GM12878 (cell line): ENCODE results near the gene PRSS12. TPM values are rescaled to one million over a fixed set of nuclear protein-coding genes. Genes with fewer than 3 reads are reported as not detected.

Experiments
- ATAC-seq: fragments of 200-7000 bp; cut with Tn5 transposase; 3 replicates; pipeline ENCODE4 v1.9.1; 2020; ENCODE audit warnings: mild to moderate bottlenecking, moderate library complexity
- BruUV-seq: library from RNA; stranded (reverse); fragments of 400-500 nt; replicated peaks from 2 replicates; lab custom pipeline; 2021; lab: Mats Ljungman, UMichigan
- CTCF ChIA-PET: fragments of 300-600 bp; sonication (Branson Sonifier 250); formaldehyde crosslinking; extraction: SDS; loops from one replicate; lab custom pipeline; 2021; ENCODE audit warnings: inconsistent platforms; lab: Yijun Ruan, JAX
- POLR2A ChIA-PET: fragments of 350-600 bp; formaldehyde crosslinking; extraction: SDS; loops from one replicate; lab custom pipeline; 2021; ENCODE audit warnings: inconsistent platforms; lab: Charles Lee
- RAD21 ChIA-PET: fragments of 300-600 bp; sonication (Branson Sonifier 250); formaldehyde crosslinking; loops from one replicate; lab custom pipeline; 2023; ENCODE audit warnings: antibody characterized with exemption; ENCODE audit not compliant: unreplicated experiment; lab: Charles Lee
- SMC1A ChIA-PET: fragments of 300-600 bp; sonication (Branson Sonifier 250); formaldehyde crosslinking; loops from one replicate; lab custom pipeline; 2023; ENCODE audit not compliant: unreplicated experiment, uncharacterized antibody; lab: Charles Lee
- DNase-seq: peaks from one replicate; pipeline ENCODE4 v3.0.0-alpha.2; 2011; ENCODE audit warnings: low read depth, low spot score
- FAIRE-seq: peaks from 3 replicates; lab custom pipeline; 2011; peaks lifted over from hg19 to GRCh38; lab: Jason Lieb, UNC
- H2AFZ ChIP-seq: 2 replicates; pipeline ENCODE4 v1.6.0; 2011; ENCODE audit warnings: low read depth, low read length, control low read depth; ENCODE audit not compliant: control insufficient read depth
- H3K27ac ChIP-seq: 2 replicates; pipeline ENCODE4 v1.5.1; 2011; ENCODE audit warnings: control low read depth; ENCODE audit not compliant: control insufficient read depth, insufficient read depth
- H3K27me3 ChIP-seq, 2 experiments: replicated peaks in 1 of 2; 2 replicates each; pipeline versions ENCODE4 v1.6.0 to v1.6.1; 2011; ENCODE audit warnings: low read length in 1 of 2; ENCODE audit not compliant: control insufficient read depth in 2 of 2, insufficient read depth in 2 of 2
- H3K36me3 ChIP-seq, 2 experiments: 2 replicates each; pipeline ENCODE4 v1.5.1; 2011; ENCODE audit warnings: low read length in 1 of 2; ENCODE audit not compliant: control insufficient read depth in 2 of 2, insufficient read depth in 2 of 2
- H3K4me1 ChIP-seq: 2 replicates; pipeline ENCODE4 v1.6.1; 2011; ENCODE audit warnings: mild to moderate bottlenecking, low read length, moderate library complexity, mixed read lengths; ENCODE audit not compliant: control insufficient read depth, insufficient read depth
- H3K4me2 ChIP-seq: 2 replicates; pipeline ENCODE4 v1.6.0; 2011; ENCODE audit warnings: control low read depth; ENCODE audit not compliant: control insufficient read depth, insufficient read depth
- H3K4me3 ChIP-seq: fragments of 200-600 bp; sonication (generic); 2 replicates; pipeline ENCODE4 v1.5.1; 2016
- H3K79me2 ChIP-seq: 2 replicates; pipeline ENCODE4 v1.6.0; 2011; ENCODE audit warnings: low read length; ENCODE audit not compliant: control insufficient read depth, insufficient read depth
- H3K9ac ChIP-seq: 2 replicates; pipeline ENCODE4 v1.8.0; 2011; ENCODE audit warnings: low read length, control low read depth, mixed read lengths; ENCODE audit not compliant: control insufficient read depth, insufficient read depth
- H3K9me3 ChIP-seq: replicated peaks from 3 replicates; pipeline ENCODE4 v1.5.1; 2011; ENCODE audit warnings: mild to moderate bottlenecking, low read length; ENCODE audit not compliant: control insufficient read depth, insufficient read depth
- H4K20me1 ChIP-seq: 2 replicates; pipeline ENCODE4 v1.6.0; 2011; ENCODE audit not compliant: control insufficient read depth, insufficient read depth
- CBX3 ChIP-seq: fragments of 200-600 bp; sonication (generic); IDR thresholded peaks from 2 replicates; pipeline ENCODE4 v1.6.1; 2016; ENCODE audit warnings: low read depth, borderline replicate concordance
- CEBPZ ChIP-seq: fragments of 150-350 bp; IDR thresholded peaks from 2 replicates; pipeline ENCODE4 v1.6.1; 2016; ENCODE audit warnings: low read depth, low read length
- CHD2 ChIP-seq: IDR thresholded peaks from 2 replicates; pipeline ENCODE4 v1.6.1; 2011; ENCODE audit warnings: low read depth, low read length, improper control_type of control experiment, borderline replicate concordance
- E4F1 ChIP-seq: fragments of 450-650 bp; IDR thresholded peaks from 2 replicates; pipeline ENCODE4 v1.6.1; 2018; ENCODE audit warnings: borderline replicate concordance, mild to moderate bottlenecking; ENCODE audit not compliant: partially characterized antibody
- FOXM1 ChIP-seq: IDR thresholded peaks from 2 replicates; pipeline ENCODE4 v1.6.1; 2012; ENCODE audit warnings: low read depth, mild to moderate bottlenecking, inconsistent platforms, low read length, moderate library complexity
- NBN ChIP-seq: fragments of 450-650 bp; IDR thresholded peaks from 2 replicates; pipeline ENCODE4 v1.6.1; 2016
- PBX3 ChIP-seq: IDR thresholded peaks from 2 replicates; pipeline ENCODE4 v1.6.1; 2011; ENCODE audit warnings: mild to moderate bottlenecking, low read depth, low read length, moderate library complexity; ENCODE audit not compliant: insufficient replicate concordance
- POLR2AphosphoS2 ChIP-seq: IDR thresholded peaks from 2 replicates; pipeline ENCODE4 v1.6.1; 2011; ENCODE audit warnings: low read depth, mild to moderate bottlenecking, low read length, improper control_type of control experiment, moderate library complexity
- SMC3 ChIP-seq: IDR thresholded peaks from 2 replicates; pipeline ENCODE4 v1.6.1; 2011; ENCODE audit warnings: low read length, improper control_type of control experiment, borderline replicate concordance
- SREBF1 ChIP-seq: IDR thresholded peaks from 2 replicates; pipeline ENCODE4 v1.6.1; 2012; ENCODE audit warnings: mild to moderate bottlenecking, low read length
- YBX1 ChIP-seq: fragments of 450-650 bp; IDR thresholded peaks from 2 replicates; pipeline ENCODE4 v1.6.1; 2016; ENCODE audit warnings: antibody characterized with exemption
- WGBS: methylation state at CpG from one replicate; pipeline ENCODE4 v1.1.6; 2016; ENCODE audit warnings: low lambda C conversion rate; ENCODE audit not compliant: insufficient replicate concordance, insufficient coverage; ENCODE audit errors: missing lambda C conversion rate; 5-methylcytosine and 5-hydroxymethylcytosine counted together
- in situ Hi-C: fragments of 300-500 bp; cut with MboI; formaldehyde crosslinking; loops from 9 replicates; pipeline ENCODE4 v1.14.3; 2018; ENCODE audit warnings: mixed read lengths
- intact Hi-C: fragments of 100-400 bp; cut with micrococcal nuclease; formaldehyde crosslinking; loops from one replicate; pipeline ENCODE4 v1.14.2; 2022; ENCODE audit not compliant: unreplicated experiment
- polyA plus RNA-seq, 11 experiments: library from polyadenylated mRNA; depleted of rRNA in 4 of 11; unstranded in 6 of 11; stranded (reverse) in 5 of 11; fragments of >200 nt; fragmentation: Nextera tagmentation in 4 of 11; fragmentation: Illumina TruSeq in 1 of 11; extraction: Ambion mirVana in 4 of 11; extraction: Trizol in 1 of 11; gene quantifications; 1 replicate in 1 of 11; 2 replicates in 10 of 11; pipeline versions ENCODE4 v1.2.1 to v1.2.3, GENCODE V29; 2011 to 2016; ENCODE audit warnings: inconsistent platforms in 2 of 11, missing spikeins in 2 of 11, low read depth in 1 of 11
- total RNA-seq, 4 experiments: library from RNA; depleted of rRNA in 3 of 4; stranded (reverse); fragments of >200 nt in 3 of 4; fragmentation: Illumina TruSeq in 1 of 4; extraction: Trizol in 1 of 4; gene quantifications; 2 replicates each; pipeline versions ENCODE4 v1.2.1 to v1.2.3, GENCODE V29; 2013 to 2021

PRSS12 gene
- total and polyA plus RNA-seq, 10 of the 15 experiments (the other 5 are each of a cell fraction or from before 2014, with no cell fraction given): 0.04 to 0.34 (median 0.11) TPM; not detected in 2

- RAD21 ChIA-PET: no interaction called here
- ATAC-seq: no peak
- Histone ChIP-seq H3K4me3 (no peak overlapping the region), H3K9me3 (no peaks in the 10 kb centered on the region), H4K20me1 (no peaks in the 10 kb centered on the region), H2AFZ (no peak overlapping the region), H3K36me3 (no peaks in the 10 kb centered on the region), H3K4me1 (no peaks in the 10 kb centered on the region), H3K4me2 (no peak overlapping the region), H3K9ac (no peak overlapping the region), H3K27me3 (no peaks in the 10 kb centered on the region; a peak in 1 of 4 replicates), H3K27ac (no peak overlapping the region), H3K79me2 (no peaks in the 10 kb centered on the region)
- BruUV-seq: no TSS peak
- no peak for TF ChIP-seq CHD2
- SMC1A ChIA-PET: no interaction called here
- WGBS: 37% methylated on average over 1 of the region's 1 CpG
- POLR2A ChIA-PET: no interaction called here
- intact Hi-C loops: no loop called here
- no peak for FAIRE-seq
- in situ Hi-C loops: no loop called here
- CTCF ChIA-PET: no interaction called here
- no peak for DNase-seq
Measured at GRCh38 chr4:118296729-118297128, 56.1 kb downstream of the PRSS12 start.

- CTCF ChIA-PET: no interaction called here
- H3K27ac ChIP-seq: no peak overlapping the region
- no peak for TF ChIP-seq POLR2AphosphoS2
- TF ChIP-seq SMC3: no peak
- no peak for TF ChIP-seq SREBF1
- no peak for TF ChIP-seq FOXM1
- TF ChIP-seq CBX3: no peak
- TF ChIP-seq NBN: no peak
- TF ChIP-seq E4F1: no peak
- TF ChIP-seq YBX1: no peak
- no peak for TF ChIP-seq PBX3
- TF ChIP-seq CEBPZ: no peak
Measured at GRCh38 chr4:118290951-118291350, 61.9 kb downstream of the PRSS12 start.

More at GRCh38 chr4:118290951-118291350, 61.9 kb downstream of the PRSS12 start:
- Histone ChIP-seq H2AFZ (no peak overlapping the region), H3K4me3 (no peak overlapping the region), H3K27me3 (no peaks in the 10 kb centered on the region), H3K4me1 (no peaks in the 10 kb centered on the region), H3K4me2 (no peak overlapping the region), H3K9ac (no peak overlapping the region), H3K36me3 (no peaks in the 10 kb centered on the region), H3K9me3 (no peaks in the 10 kb centered on the region), H3K79me2 (no peaks in the 10 kb centered on the region), H4K20me1 (no peaks in the 10 kb centered on the region)
- BruUV-seq: no TSS peak
- in situ Hi-C loops: no loop called here
- 13% methylated on average over 2 of the region's 2 CpGs for whole genome bisulfite sequencing
- DNase-seq (no peak), FAIRE-seq (no peak), ATAC-seq (no peak)
- intact Hi-C loops: no loop called here
- ChIA-PET RAD21 (no interaction called here), SMC1A (no interaction called here), POLR2A (no interaction called here)
